ENCODE measurements around the gene VILL.
A peak's percentile ranks its signal among the peaks of the same experiment; 100 is the strongest.
"Not testable (repeated sequence)": the region's sequence is repeated elsewhere in the genome, so short reads cannot be mapped to it uniquely, and the experiment has no call there.

Gene VILL

DNA sequence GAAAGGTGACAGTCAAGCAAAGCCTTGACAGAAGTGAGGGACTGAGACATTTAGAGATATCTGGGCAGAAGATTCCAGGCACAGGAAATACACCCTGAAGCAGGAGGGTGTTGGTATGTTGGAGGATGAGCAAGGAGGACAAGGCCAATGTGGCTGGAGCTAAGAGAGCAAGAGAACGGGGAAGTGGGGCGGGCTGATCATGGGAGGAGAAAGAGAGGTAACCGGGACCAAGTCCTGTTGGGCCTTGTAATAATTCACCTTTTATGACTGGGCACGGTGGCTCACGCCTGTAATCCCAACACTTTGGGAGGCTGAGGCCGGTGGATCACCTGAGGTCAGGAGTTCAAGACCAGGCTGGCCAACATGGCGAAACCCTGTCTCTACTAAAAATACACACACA lies 43.0 kb downstream of the VILL start:
- not testable (repeated sequence) for H3K9me3 ChIP-seq (ENCODE audit: control insufficient read depth in 1 of 2, low read length in 2 of 2); H3K36me3 ChIP-seq (ENCODE audit: control insufficient read depth in 1 of 2, insufficient read depth in 2 of 2, low read length in 2 of 2); H3K27ac ChIP-seq (ENCODE audit: low read length); H3K4me3 ChIP-seq (ENCODE audit: low read depth in 1 of 2, low read length in 2 of 2); H3K27me3 ChIP-seq (ENCODE audit: low read depth, low read length)
- H3K4me1 ChIP-seq (ENCODE audit: control insufficient read depth in 1 of 2, insufficient read depth in 2 of 2, low read length in 2 of 2), result peaks cover 3 to 21% of the 10 kb centered on the region in 2 donors

DNA sequence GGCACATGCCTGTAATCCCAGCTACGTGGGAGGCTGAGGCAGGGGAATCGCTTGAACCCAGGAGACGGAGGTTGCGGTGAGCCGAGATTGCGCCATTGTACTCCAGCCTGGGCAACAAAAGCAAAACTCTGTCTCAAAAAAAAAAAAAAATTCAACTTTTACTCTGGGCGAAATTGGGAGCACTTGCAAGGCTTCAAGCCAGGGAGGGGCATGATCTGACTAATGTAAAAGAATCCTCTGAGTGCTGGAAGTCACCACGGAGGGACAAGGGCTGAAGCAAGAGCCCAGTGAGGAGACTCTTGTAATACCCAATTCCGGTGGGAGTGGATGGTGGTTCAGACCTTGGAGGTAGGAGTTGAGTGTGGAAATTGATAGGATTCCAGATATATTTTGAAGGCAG lies 43.7 kb downstream of the VILL start:
- not testable (repeated sequence) for H3K9me3 ChIP-seq (ENCODE audit: control insufficient read depth in 1 of 2, low read length in 2 of 2); H3K27me3 ChIP-seq (ENCODE audit: low read depth, low read length); H3K4me3 ChIP-seq (ENCODE audit: low read depth in 1 of 2, low read length in 2 of 2); H3K27ac ChIP-seq (ENCODE audit: low read length); H3K36me3 ChIP-seq (ENCODE audit: control insufficient read depth in 1 of 2, insufficient read depth in 2 of 2, low read length in 2 of 2)
- peaks cover 7 to 21% of the 10 kb centered on the region in 2 donors for H3K4me1 ChIP-seq (ENCODE audit: control insufficient read depth in 1 of 2, insufficient read depth in 2 of 2, low read length in 2 of 2)

DNA sequence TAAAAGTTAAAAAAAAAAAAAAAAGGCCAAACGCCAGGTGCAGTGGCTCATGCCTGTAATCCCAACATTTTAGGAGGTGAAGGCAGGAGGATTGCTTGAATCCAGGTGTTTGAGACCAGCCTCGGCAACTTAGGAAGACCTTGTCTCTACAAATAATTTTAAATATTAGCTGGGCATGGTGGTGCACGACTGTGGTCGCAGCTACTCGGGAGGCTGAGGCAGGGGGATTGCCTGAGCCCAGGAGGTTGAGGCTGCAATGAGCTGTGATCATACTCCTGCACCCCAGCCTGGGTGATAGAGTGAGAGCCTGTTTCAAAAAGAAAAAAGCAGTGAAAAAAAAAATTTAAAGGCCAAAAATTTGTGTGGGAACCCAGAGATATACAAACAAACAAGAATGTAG lies 45.7 kb downstream of the VILL start:
- Histone ChIP-seq H3K4me3 (ENCODE audit: low read depth in 1 of 2, low read length in 2 of 2) (no peak overlapping the region), H3K4me1 (ENCODE audit: control insufficient read depth in 1 of 2, insufficient read depth in 2 of 2, low read length in 2 of 2) (peaks cover 4 to 13% of the 10 kb centered on the region in 2 donors), H3K9me3 (ENCODE audit: control insufficient read depth in 1 of 2, low read length in 2 of 2) (no peaks in the 10 kb centered on the region), H3K27ac (ENCODE audit: low read length) (no peak overlapping the region), H3K36me3 (ENCODE audit: control insufficient read depth in 1 of 2, insufficient read depth in 2 of 2, low read length in 2 of 2) (no peaks in the 10 kb centered on the region), H3K27me3 (ENCODE audit: low read depth, low read length) (no peaks in the 10 kb centered on the region)

DNA sequence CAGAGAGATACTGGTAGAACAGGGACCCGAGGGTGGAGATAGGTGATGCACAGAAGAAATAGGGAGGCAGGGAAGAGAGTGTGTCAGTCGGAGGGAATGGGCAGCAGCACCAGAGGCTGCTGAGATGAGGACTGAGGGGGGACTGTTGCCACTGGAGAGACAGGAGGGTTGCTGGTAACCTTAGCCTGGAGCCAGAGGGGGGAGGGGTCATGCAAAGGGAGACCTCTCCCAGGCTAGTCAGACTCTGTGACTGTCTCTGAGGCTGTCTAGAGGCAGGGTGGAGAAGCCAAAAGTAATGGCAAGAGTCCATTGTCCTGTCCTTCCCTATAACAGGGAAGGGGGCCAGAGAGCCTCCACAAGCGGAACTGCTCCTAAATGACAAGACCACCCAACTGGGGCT lies 46.3 kb downstream of the VILL start:
- Histone ChIP-seq H3K9me3 (ENCODE audit: control insufficient read depth in 1 of 2, low read length in 2 of 2) (no peaks in the 10 kb centered on the region), H3K36me3 (ENCODE audit: control insufficient read depth in 1 of 2, insufficient read depth in 2 of 2, low read length in 2 of 2) (no peaks in the 10 kb centered on the region), H3K4me3 (ENCODE audit: low read depth in 1 of 2, low read length in 2 of 2) (no peak overlapping the region), H3K4me1 (ENCODE audit: control insufficient read depth in 1 of 2, insufficient read depth in 2 of 2, low read length in 2 of 2) (peaks cover 4 to 10% of the 10 kb centered on the region in 2 donors), H3K27me3 (ENCODE audit: low read depth, low read length) (no peaks in the 10 kb centered on the region), H3K27ac (ENCODE audit: low read length) (no peak overlapping the region)

DNA sequence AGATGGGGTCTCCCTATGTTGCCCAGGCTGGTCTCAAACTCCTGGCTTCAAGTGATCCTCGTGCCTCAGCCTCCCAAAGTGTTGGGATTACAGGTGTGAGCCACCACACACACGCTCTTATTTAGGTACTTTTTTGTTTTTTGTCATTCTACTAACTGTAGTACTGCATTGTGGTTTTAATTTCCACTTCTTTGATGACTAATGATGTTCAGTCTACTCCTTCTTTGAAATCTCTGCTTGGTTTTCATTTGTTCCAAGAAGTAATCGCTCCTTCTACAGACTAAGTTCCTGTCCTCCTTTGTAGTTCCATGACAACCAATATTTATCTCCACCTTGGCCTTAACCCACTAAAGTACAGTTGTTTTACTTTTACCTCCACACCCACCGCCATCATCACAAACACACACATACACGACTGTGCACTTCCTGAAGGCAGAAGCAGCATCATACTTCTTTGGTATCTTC lies 47.9 kb downstream of the VILL start:
- Histone ChIP-seq H3K27ac (ENCODE audit: low read length) (peak overlapping the region; percentile 5), H3K4me3 (ENCODE audit: low read depth in 1 of 2, low read length in 2 of 2) (peak overlapping the region in 1 of 2 donors; percentile 69)

DNA sequence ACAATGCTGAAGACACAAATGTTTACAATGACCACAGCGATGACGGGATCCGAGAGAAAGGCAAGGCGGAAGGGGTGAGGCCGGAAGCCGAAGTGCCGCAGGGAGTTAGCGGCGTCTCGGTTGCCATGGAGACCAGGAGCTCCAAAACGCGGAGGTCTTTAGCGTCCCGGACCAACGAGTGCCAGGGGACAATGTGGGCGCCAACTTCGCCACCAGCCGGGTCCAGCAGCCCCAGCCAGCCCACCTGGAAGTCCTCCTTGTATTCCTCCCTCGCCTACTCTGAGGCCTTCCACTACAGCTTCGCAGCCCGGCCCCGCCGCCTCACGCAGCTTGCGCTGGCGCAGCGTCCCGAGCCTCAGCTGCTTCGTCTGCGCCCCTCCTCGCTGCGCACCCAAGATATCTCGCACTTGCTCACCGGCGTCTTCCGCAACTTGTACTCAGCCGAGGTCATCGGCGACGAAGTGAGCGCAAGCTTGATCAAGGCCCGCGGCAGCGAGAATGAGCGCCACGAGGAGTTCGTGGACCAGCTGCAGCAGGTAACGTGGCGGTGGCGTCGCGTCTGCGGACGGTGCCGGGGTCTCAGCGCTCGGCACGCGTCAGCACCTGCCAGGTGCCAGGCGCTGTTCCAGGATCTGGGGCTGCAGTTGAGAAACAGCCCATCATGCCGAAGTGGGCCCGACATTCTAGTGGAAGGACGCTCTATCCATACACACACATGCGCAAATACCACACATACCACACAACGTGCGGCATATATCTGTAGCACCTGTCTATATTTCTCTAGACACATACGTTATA lies 48.7 kb downstream of the VILL start, which contains the start of gene DLEC1:
DLEC1 (plus strand) TSS at position 108 of the 798 bp plus-strand sequence; CDS start at position 126, 18 bp downstream.
- peak within 1 kb of the TSS; percentile 5 for H3K27ac ChIP-seq (ENCODE audit: low read length)
- no peaks in the 10 kb centered on the region for H3K9me3 ChIP-seq (ENCODE audit: control insufficient read depth in 1 of 2, low read length in 2 of 2)
- H3K36me3 ChIP-seq (ENCODE audit: control insufficient read depth in 1 of 2, insufficient read depth in 2 of 2, low read length in 2 of 2), result no peaks in the 10 kb centered on the region

More for the DNA sequence above, 47.9 kb downstream of the VILL start:
- Histone ChIP-seq H3K27me3 (ENCODE audit: low read depth, low read length) (no peaks in the 10 kb centered on the region), H3K36me3 (ENCODE audit: control insufficient read depth in 1 of 2, insufficient read depth in 2 of 2, low read length in 2 of 2) (no peaks in the 10 kb centered on the region), H3K9me3 (ENCODE audit: control insufficient read depth in 1 of 2, low read length in 2 of 2) (no peaks in the 10 kb centered on the region), H3K4me1 (ENCODE audit: control insufficient read depth in 1 of 2, insufficient read depth in 2 of 2, low read length in 2 of 2) (peaks cover 4 to 10% of the 10 kb centered on the region in 2 donors)

DNA sequence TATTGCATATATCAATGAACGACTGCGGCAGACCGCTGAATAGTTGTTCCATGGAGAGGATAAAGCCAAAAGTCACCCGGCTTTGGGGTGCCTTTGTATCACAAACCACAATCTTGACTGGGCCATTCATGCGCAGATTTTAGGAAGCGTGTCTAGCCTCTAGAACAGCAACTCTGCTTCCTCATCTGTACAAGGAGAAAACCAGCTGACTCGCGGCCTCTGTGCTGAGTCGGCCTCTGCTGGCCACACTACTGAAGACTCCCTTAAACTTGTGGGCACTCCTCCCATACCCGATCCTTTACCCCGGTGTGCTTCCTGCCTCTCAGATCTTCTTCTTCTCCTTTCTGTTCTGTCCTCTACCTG lies 49.3 kb downstream of the VILL start:
- Histone ChIP-seq H3K9me3 (ENCODE audit: control insufficient read depth in 1 of 2, low read length in 2 of 2) (no peaks in the 10 kb centered on the region), H3K27ac (ENCODE audit: low read length) (no peak overlapping the region), H3K4me1 (ENCODE audit: control insufficient read depth in 1 of 2, insufficient read depth in 2 of 2, low read length in 2 of 2) (peaks cover 4 to 10% of the 10 kb centered on the region in 2 donors), H3K36me3 (ENCODE audit: control insufficient read depth in 1 of 2, insufficient read depth in 2 of 2, low read length in 2 of 2) (no peaks in the 10 kb centered on the region), H3K27me3 (ENCODE audit: low read depth, low read length) (no peaks in the 10 kb centered on the region), H3K4me3 (ENCODE audit: low read depth in 1 of 2, low read length in 2 of 2) (peak overlapping the region; percentile 68 to 69)

More for the DNA sequence above, 48.7 kb downstream of the VILL start, which contains the start of gene DLEC1:
- Histone ChIP-seq H3K27me3 (ENCODE audit: low read depth, low read length) (no peaks in the 10 kb centered on the region), H3K4me1 (ENCODE audit: control insufficient read depth in 1 of 2, insufficient read depth in 2 of 2, low read length in 2 of 2) (peaks cover 4 to 10% of the 10 kb centered on the region in 2 donors), H3K4me3 (ENCODE audit: low read depth in 1 of 2, low read length in 2 of 2) (peak within 1 kb of the TSS; percentile 68 to 69)

DNA sequence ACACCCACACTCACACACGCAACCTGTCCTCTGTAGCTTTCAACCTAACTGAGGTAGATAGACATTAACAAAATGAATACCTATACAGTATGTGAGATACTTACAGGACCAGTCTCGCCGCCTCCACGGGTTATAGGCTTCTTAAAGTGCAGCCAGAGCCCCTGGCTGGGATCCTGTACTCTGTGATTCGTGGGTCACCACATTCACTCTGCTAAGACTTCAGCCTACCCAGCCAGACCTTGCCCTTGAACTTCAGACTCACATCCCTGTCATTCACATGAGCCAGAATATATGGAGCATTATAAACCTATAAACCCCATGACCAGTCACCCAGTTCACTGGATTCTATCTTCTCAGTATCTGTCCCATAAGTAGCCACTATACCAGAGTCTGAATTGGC lies 49.8 kb downstream of the VILL start:
- H3K36me3 ChIP-seq (ENCODE audit: control insufficient read depth in 1 of 2, insufficient read depth in 2 of 2, low read length in 2 of 2), result no peaks in the 10 kb centered on the region
- peak overlapping the region in 1 of 2 donors; percentile 69 for H3K4me3 ChIP-seq (ENCODE audit: low read depth in 1 of 2, low read length in 2 of 2)
- H3K27ac ChIP-seq (ENCODE audit: low read length), result no peak overlapping the region
- no peaks in the 10 kb centered on the region for H3K27me3 ChIP-seq (ENCODE audit: low read depth, low read length)
- no peaks in the 10 kb centered on the region for H3K9me3 ChIP-seq (ENCODE audit: control insufficient read depth in 1 of 2, low read length in 2 of 2)
- H3K4me1 ChIP-seq (ENCODE audit: control insufficient read depth in 1 of 2, insufficient read depth in 2 of 2, low read length in 2 of 2), result peaks cover 4 to 10% of the 10 kb centered on the region in 2 donors

DNA sequence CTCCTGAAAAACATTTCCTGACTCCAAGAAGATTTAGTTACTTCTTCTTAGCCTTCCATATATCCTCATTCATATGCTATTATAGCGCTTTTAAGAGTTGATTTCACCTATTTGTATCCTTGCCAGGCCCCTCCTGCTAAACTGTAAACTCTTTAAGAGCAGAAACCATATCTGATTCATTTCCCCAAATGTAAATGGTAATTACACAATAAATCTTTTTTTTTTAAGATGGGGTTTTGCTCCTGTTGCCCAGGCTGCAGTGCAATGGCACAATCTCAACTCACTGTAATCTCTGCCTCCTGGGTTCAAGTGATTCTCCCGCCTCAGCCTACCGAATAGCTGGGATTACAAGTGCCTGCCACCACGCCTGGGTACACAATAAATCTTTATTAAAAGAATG lies 52.9 kb downstream of the VILL start:
- Histone ChIP-seq H3K9me3 (ENCODE audit: control insufficient read depth in 1 of 2, low read length in 2 of 2) (no peaks in the 10 kb centered on the region), H3K4me3 (ENCODE audit: low read depth in 1 of 2, low read length in 2 of 2) (no peak overlapping the region), H3K36me3 (ENCODE audit: control insufficient read depth in 1 of 2, insufficient read depth in 2 of 2, low read length in 2 of 2) (no peaks in the 10 kb centered on the region), H3K27me3 (ENCODE audit: low read depth, low read length) (no peaks in the 10 kb centered on the region), H3K27ac (ENCODE audit: low read length) (no peak overlapping the region), H3K4me1 (ENCODE audit: control insufficient read depth in 1 of 2, insufficient read depth in 2 of 2, low read length in 2 of 2) (peaks cover 4 to 10% of the 10 kb centered on the region in 2 donors)

DNA sequence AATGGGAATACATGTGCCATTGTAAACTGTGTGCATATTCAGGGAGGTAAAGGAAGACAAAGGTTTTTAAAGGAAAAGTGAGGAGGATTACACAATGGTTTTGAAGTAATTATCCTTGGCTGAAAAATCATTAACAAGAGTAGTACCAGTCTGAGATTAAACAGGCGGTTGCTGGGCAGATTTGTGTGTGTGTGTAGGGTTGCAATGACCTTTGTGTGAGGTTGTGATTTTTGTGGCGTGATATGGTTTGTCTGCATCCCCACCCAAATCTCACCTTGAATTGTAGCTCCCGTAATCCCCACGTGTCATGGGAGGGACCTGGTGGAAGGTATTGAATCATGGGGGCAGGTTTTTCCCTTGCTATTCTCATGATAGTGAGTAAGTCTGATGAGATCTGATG lies 55.4 kb downstream of the VILL start:
- no peak overlapping the region for H3K4me3 ChIP-seq (ENCODE audit: low read depth in 1 of 2, low read length in 2 of 2)
- H3K9me3 ChIP-seq (ENCODE audit: control insufficient read depth in 1 of 2, low read length in 2 of 2), result no peaks in the 10 kb centered on the region
- H3K4me1 ChIP-seq (ENCODE audit: control insufficient read depth in 1 of 2, insufficient read depth in 2 of 2, low read length in 2 of 2), result no peaks in the 10 kb centered on the region
- no peaks in the 10 kb centered on the region for H3K27me3 ChIP-seq (ENCODE audit: low read depth, low read length)
- H3K27ac ChIP-seq (ENCODE audit: low read length), result no peak overlapping the region
- no peaks in the 10 kb centered on the region for H3K36me3 ChIP-seq (ENCODE audit: control insufficient read depth in 1 of 2, insufficient read depth in 2 of 2, low read length in 2 of 2)

DNA sequence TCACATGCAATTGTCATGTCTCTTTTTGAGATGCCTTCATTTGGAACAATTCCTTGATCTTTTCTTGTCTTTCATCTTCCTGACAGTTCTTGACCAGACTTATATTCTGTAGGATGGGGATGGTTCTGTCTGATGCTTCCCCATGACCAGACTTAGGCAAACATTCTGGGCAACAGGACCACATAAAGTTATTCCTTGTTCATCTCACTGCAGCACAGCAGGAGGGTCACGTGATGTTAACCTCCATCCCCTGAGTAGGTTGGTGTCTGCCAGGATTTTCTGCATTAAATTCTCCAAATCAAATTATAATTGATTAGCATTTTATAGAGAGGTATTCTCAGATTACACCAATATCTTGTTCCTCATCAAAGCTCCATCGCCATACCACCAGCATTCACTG lies 56.2 kb downstream of the VILL start:
- H3K4me1 ChIP-seq (ENCODE audit: control insufficient read depth in 1 of 2, insufficient read depth in 2 of 2, low read length in 2 of 2), result no peaks in the 10 kb centered on the region
- H3K36me3 ChIP-seq (ENCODE audit: control insufficient read depth in 1 of 2, insufficient read depth in 2 of 2, low read length in 2 of 2), result no peaks in the 10 kb centered on the region
- H3K9me3 ChIP-seq (ENCODE audit: control insufficient read depth in 1 of 2, low read length in 2 of 2), result no peaks in the 10 kb centered on the region
- no peaks in the 10 kb centered on the region for H3K27me3 ChIP-seq (ENCODE audit: low read depth, low read length)
- no peak overlapping the region for H3K27ac ChIP-seq (ENCODE audit: low read length)
- H3K4me3 ChIP-seq (ENCODE audit: low read depth in 1 of 2, low read length in 2 of 2), result no peak overlapping the region

DNA sequence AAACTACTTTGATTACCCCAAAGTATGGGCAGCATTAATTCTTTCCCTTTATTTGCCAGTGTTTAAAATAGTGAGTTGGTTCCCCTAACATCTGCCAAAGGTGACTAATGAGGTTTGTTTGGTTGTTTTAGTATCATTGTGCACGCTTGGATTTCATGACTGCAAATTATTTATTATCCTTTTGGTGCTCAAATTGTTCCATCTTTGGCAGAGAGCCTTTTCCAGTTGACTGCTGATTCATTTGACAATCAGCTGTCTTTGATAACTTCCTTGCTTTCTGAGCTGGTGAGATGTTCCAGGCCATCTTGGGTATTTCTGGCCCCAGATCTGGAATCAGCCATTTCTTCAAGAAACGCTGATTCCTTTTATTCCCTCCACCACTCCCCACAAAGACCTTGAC lies 57.3 kb downstream of the VILL start:
- H3K4me3 ChIP-seq (ENCODE audit: low read depth in 1 of 2, low read length in 2 of 2), result no peak overlapping the region
- no peaks in the 10 kb centered on the region for H3K9me3 ChIP-seq (ENCODE audit: control insufficient read depth in 1 of 2, low read length in 2 of 2)
- H3K27ac ChIP-seq (ENCODE audit: low read length), result no peak overlapping the region
- no peaks in the 10 kb centered on the region for H3K36me3 ChIP-seq (ENCODE audit: control insufficient read depth in 1 of 2, insufficient read depth in 2 of 2, low read length in 2 of 2)
- no peaks in the 10 kb centered on the region for H3K27me3 ChIP-seq (ENCODE audit: low read depth, low read length)
- H3K4me1 ChIP-seq (ENCODE audit: control insufficient read depth in 1 of 2, insufficient read depth in 2 of 2, low read length in 2 of 2), result no peaks in the 10 kb centered on the region

Measured in muscle layer of duodenum (tissue), 2 donors.